Upper lobe of left lung (tissue), 4 donors: ENCODE data around the gene NUTF2.

Experiments used
- POLR2A ChIP-seq, 4 donors: fragments of 450-650 bp; IDR thresholded peaks; one replicate each; pipeline ENCODE4 v1.5.1; 2016 to 2017; ENCODE audit warnings: antibody characterized with exemption in 4 of 4, mild to moderate bottlenecking in 2 of 4
- TF ChIP-seq, protein P1 (sequence below), 6 experiments: fragments of 450-650 bp in 4 of 6; fragments of 200-600 bp in 2 of 6; sonication (generic) in 2 of 6; IDR thresholded peaks; one replicate each; pipeline ENCODE4 v1.5.1; 2016 to 2019; ENCODE audit warnings: antibody characterized with exemption in 6 of 6

DNA sequence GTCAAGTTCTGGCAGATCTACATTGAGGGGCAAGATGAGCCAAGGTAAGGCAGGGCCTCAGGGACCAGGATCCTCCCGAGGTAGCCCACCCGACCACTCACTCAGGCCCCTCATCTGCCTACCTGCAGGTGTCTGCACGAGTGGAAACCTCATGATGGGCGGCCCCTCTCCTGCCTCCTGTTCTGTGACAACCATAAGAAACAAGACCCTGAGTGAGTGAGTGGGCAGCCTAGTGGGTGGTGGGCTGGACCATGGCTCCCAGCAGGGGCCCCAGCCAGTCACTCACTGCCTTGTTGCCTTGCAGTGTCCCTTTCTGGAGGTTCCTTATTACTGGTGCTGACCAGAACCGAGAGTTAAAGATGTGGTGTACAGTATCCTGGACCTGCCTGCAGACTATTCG, 31.5 kb downstream of the NUTF2 start:
- no peak for TF ChIP-seq POLR2A (IDR thresholded peaks at IDR 0.05)
- TF ChIP-seq, protein P1, sequence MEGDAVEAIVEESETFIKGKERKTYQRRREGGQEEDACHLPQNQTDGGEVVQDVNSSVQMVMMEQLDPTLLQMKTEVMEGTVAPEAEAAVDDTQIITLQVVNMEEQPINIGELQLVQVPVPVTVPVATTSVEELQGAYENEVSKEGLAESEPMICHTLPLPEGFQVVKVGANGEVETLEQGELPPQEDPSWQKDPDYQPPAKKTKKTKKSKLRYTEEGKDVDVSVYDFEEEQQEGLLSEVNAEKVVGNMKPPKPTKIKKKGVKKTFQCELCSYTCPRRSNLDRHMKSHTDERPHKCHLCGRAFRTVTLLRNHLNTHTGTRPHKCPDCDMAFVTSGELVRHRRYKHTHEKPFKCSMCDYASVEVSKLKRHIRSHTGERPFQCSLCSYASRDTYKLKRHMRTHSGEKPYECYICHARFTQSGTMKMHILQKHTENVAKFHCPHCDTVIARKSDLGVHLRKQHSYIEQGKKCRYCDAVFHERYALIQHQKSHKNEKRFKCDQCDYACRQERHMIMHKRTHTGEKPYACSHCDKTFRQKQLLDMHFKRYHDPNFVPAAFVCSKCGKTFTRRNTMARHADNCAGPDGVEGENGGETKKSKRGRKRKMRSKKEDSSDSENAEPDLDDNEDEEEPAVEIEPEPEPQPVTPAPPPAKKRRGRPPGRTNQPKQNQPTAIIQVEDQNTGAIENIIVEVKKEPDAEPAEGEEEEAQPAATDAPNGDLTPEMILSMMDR (IDR thresholded peaks at IDR 0.05), result no peak
